NB4 (cell line): Measurements from ENCODE around the gene PEF1.

ENCODE experiments used
- DNase-seq: peaks from one replicate; pipeline ENCODE4 v3.0.0; 2010; ENCODE audit warnings: low read depth
- H3K4me3 ChIP-seq: one replicate; pipeline ENCODE4 v1.5.1; 2011; ENCODE audit warnings: mild to moderate bottlenecking, low read depth, low read length, moderate library complexity
- CTCF ChIP-seq: IDR thresholded peaks from one replicate; pipeline ENCODE4 v1.5.1; 2012; ENCODE audit warnings: low read depth, low read length
- MAX ChIP-seq: IDR thresholded peaks from 2 replicates; pipeline ENCODE4 v1.6.1; 2011; ENCODE audit warnings: low read depth, low read length
- MYC ChIP-seq: IDR thresholded peaks from 2 replicates; pipeline ENCODE4 v1.6.1; 2011; ENCODE audit warnings: low read depth, low read length
- POLR2A ChIP-seq: IDR thresholded peaks from 2 replicates; pipeline ENCODE4 v1.6.1; 2011; ENCODE audit warnings: mild to moderate bottlenecking; ENCODE audit not compliant: insufficient read length; ENCODE audit errors: extremely low read depth

Gene PEF1

GRCh38 chr1:31652891-31653499, 8.3 kb upstream of the PEF1 start:
- DNase-seq = no peak
- TF ChIP-seq MAX = no peak
- H3K4me3 ChIP-seq = no peak overlapping the region

DNA sequence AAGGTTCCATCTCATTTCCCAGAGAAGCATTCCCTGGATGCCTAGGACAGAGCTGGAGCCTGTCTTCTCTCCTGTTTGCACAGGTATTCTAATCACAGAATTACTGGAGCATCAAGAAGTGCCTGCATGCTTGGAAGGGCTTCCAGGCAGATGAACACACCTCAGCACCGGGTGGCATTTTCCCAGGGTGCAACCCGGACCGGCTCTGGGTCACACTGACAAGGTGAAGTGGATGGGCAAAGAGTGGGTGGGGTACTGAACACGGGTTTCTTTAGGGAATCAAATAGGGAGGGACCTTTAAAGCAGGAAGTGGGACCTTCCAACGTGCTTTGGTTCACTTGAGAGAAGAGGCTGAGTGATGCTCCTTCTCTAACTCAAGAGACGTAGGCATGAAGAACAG, 7.1 kb upstream of the PEF1 start:
- H3K4me3 ChIP-seq = no peak overlapping the region
- TF ChIP-seq CTCF (no peak), POLR2A (no peak), MAX (no peak), MYC (no peak)
- no peak for DNase-seq

DNA sequence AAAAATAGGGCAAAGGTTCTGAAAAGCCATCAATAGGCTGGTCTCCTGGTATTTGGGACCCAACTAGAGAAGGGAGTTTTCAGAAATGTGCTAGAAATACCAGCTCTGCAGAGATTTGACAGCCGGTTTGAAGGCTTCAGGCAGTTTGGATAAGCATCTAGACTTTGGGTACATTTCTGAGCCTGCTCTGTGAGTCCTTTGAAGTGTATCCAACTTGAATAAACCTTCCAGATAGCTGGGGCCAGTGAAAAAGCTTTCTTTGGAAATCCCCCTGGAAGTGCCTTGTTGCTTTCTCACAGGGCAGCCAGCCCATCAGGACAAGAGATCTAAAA, 6.4 kb upstream of the PEF1 start:
- TF ChIP-seq CTCF (no peak), MYC (no peak), POLR2A (no peak), MAX (no peak)
- H3K4me3 ChIP-seq = no peak overlapping the region
- DNase-seq = no peak

GRCh38 chr1:31650161-31651088, 5.7 kb upstream of the PEF1 start:
- DNase-seq = peak; percentile 14
- H3K4me3 ChIP-seq = no peak overlapping the region
- TF ChIP-seq CTCF (no peak), POLR2A (no peak), MYC (no peak), MAX (no peak)

DNA sequence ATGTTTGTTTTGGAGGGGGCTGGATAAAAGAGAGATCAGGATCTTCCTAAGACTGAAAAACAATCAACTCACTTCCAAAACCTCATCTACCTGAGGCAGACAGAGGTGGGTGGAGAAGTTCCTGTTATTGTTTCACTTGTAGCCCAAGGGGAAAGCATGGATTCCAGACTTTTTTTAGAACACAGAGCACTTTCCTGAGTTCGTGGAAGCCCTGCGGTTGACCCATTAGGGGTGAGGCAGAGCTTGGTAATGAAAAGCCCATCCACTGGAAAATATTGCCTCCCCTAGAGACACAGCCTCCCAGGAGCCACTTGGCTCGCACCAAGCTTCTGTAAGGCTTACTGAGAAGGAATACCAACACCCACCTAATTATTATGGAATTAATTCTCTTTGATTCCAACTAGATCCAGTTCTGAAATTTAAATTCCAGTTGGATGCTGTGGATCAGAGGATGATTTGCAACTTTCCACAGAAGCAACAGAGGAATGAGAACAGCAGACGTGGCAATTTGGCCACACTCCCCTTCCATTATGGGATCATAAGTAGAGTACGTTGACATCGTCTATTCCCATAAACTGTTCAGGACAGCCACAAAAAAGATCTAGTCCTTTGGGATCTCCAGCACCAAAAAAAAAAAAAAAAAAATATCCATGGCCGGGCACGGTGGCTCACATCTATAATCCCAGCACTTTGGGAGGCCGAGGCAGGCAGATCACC, 4.1 kb upstream of the PEF1 start:
- TF ChIP-seq MAX = no peak
- TF ChIP-seq MYC = no peak
- TF ChIP-seq CTCF = no peak
- TF ChIP-seq POLR2A = no peak
- DNase-seq = no peak
- no peak overlapping the region for H3K4me3 ChIP-seq

DNA sequence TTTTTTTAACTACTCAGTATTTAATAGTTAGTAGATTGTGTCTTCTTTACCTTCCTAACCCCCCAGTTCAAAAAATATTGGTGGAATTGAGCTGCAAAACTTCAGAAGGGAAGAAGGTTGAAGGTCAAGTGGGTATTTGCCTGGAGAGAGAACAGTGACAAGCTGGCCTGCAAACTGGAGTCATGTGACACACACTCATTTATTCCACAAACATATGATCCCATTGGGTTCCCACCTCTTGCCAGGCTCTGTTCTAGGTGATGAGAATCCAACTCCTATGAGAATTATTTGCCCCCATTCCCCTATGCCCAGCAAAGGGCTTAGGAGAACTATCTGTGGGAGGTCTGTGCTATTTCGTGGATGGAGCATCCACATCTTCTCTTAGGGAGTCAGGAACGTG, 3.5 kb upstream of the PEF1 start:
- TF ChIP-seq CTCF = no peak
- no peak for TF ChIP-seq POLR2A
- TF ChIP-seq MYC = no peak
- no peak for TF ChIP-seq MAX
- no peak for DNase-seq
- no peak overlapping the region for H3K4me3 ChIP-seq
